GM23248 (cell line): Measurements from ENCODE around the gene CFDP1.

ENCODE experiments used
- EZH2 ChIP-seq: fragments of 200-600 bp; sonication (generic); IDR thresholded peaks from 2 replicates; pipeline ENCODE4 v1.6.1; 2018; ENCODE audit warnings: antibody characterized with exemption, mild to moderate bottlenecking; ENCODE audit not compliant: insufficient read depth, poor library complexity, severe bottlenecking
- EZH2phosphoT487 ChIP-seq: fragments of 200-600 bp; sonication (generic); IDR thresholded peaks from 2 replicates; pipeline ENCODE4 v1.6.1; 2018; ENCODE audit warnings: antibody characterized with exemption, moderate library complexity, mild to moderate bottlenecking, low read depth; ENCODE audit not compliant: insufficient read depth

- no peak for TF ChIP-seq EZH2
- TF ChIP-seq EZH2phosphoT487, result no peak
Measured at GRCh38 chr16:75250089-75250808, 183.1 kb downstream of the CFDP1 start.
